Left renal cortex interstitium (tissue), 4 donors: ENCODE results near the gene KRT36. TPM values are rescaled to one million over a fixed set of nuclear protein-coding genes. Genes with fewer than 3 reads are reported as not detected.

Experiments
- DNase-seq, 4 donors: peaks; one replicate each; pipeline ENCODE4 v3.0.0-alpha.2; 2013; ENCODE audit warnings: low read depth in 4 of 4, low spot score in 2 of 4, missing footprints in 1 of 4
- polyA plus RNA-seq, 4 donors: library from polyadenylated mRNA; unstranded; fragments of 120-200 nt; gene quantifications; one replicate each; pipeline ENCODE4 v1.2.1, GENCODE V29; 2013; ENCODE audit not compliant: insufficient read length in 4 of 4

KRT36 gene
- polyA plus RNA-seq, 4 donors = not detected

DNA sequence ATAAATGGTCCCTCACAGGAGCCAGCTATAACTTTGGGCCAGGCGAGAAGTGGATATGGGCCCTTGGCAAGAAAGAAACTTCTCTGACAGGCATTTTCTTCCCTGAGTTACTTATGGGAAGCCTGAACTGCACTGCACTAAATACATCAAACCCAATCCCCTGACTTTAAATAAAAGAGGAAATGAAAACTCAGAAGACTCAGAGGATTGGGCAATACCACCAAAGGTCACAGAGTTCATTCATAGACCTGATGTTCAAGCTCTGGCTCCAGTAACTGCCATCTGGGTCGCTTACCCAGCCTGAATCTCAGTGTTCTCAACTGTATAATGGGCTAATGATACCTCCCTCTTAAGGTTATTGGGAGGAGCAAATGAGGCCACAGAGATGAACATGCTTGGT is 9.6 kb downstream of the KRT36 start:
- DNase-seq = no peak

GRCh38 chr17:41478237-41478636 is 11.5 kb downstream of the KRT36 start:
- no peak for DNase-seq

GRCh38 chr17:41476866-41477815 is 12.6 kb downstream of the KRT36 start:
- no peak for DNase-seq

DNA sequence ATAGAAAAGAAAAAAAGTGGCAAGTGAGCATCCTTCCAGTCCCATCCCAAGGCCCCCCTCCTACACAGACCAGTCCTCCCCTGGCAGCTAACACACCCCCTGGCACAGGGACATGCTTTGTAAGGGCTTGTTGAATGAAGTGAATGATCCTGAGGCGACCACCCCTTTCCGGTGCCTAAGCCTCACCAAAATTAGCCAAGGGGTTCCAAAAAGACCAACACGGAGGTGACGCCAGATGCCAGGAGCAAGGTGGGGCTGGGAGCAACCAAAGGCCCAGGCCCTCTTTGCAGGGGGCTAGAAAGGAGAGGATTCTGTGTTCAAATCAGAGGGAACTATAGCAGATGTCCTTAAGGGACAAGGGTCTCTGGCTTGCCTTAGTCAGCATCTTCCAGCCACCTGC is 14.3 kb downstream of the KRT36 start:
- DNase-seq = no peak

DNA sequence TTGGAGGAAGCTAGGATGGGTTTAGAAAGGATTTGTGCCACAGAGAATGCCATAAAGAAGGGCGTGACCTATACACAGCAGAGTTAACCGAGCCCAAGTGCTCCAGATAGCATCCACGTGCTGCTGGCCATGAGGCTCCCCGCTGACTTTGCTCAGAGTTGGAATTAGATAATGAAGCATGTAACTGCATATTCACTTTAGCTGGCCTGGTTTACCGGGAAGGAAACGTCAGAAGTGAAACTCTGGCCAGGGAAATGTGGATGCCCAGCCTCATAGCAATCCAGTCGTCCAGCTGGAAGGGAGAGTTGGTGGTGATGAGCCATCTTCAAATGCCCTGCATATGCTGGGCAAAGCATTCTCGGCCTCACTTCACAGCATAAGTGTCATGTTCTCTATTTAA is 14.8 kb downstream of the KRT36 start:
- DNase-seq = no peak

- no peak for DNase-seq
These were observed 21.4 kb downstream of the KRT36 start for GRCh38 chr17:41468346-41468745.

GRCh38 chr17:41467561-41467960 is 22.1 kb downstream of the KRT36 start:
- DNase-seq = no peak

DNA sequence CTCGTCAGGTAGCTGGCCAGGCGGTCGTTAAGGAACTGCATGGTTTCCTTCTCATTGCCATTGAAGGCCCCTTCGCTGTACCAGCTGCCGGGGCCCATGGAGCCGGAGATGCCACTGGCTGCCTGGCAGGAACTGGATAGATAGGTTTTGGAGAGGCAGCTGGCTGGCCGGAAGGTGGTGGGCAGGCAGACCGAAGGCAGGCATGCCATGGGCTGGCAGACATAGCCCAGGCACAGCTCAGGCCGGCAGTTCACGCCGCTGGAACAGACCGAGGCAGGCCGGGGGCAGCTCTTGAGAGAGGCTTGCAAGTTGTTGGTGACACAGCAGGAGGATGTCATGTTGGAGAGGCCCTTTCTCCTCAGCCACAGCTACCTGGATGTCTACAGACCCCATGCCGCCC is 22.7 kb downstream of the KRT36 start, which contains the start of gene KRT32:
Gene KRT32 (minus strand): TSS at position 399 of the 400 bp plus-strand sequence. CDS start 61 bp downstream, at position 338.
- no peak for DNase-seq

- no peak for DNase-seq
These were observed 25.0 kb downstream of the KRT36 start for GRCh38 chr17:41464682-41465081.

DNA sequence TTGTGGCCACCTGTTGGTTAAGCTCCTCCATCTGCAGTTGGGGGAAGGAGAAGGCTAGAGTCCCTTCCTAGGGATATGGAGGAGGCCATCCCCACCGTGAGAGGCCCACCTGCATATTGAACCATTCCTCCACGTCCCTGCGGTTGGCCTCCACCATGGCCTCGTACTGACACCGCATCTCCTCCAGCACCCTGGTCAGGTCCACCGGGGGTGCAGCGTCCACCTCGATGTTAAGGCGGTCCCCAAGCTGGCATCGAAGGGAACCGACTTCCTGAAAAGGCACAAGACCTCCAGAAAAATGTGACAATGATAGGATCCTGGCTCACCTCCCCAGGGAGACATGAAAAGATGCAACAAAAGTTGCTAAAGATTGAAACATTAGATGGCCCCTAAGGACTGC is 25.5 kb downstream of the KRT36 start:
- no peak for DNase-seq

DNA sequence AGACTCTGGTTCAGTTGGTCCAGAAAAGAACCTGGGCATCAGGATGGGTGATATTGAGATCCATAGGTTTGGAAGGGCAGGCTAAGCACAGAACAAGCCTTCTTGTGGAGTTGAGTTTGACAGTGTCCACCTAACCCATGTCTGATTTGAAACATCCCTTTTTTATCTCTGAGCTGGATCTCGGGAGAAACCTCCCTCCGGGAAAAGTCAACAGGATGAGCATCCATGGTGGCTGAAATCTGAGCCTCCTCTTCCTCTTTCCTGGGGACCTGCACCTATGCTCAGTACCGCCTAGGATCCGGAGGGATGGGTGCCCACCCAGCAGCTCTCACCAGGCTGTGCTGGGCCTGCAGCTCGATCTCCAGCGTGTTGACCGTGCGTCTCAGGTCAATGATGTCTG is 26.0 kb downstream of the KRT36 start:
- DNase-seq = no peak

GRCh38 chr17:41462705-41463104 is 27.0 kb downstream of the KRT36 start:
- DNase-seq = no peak

GRCh38 chr17:41457676-41458075 is 32.0 kb downstream of the KRT36 start:
- no peak for DNase-seq

DNA sequence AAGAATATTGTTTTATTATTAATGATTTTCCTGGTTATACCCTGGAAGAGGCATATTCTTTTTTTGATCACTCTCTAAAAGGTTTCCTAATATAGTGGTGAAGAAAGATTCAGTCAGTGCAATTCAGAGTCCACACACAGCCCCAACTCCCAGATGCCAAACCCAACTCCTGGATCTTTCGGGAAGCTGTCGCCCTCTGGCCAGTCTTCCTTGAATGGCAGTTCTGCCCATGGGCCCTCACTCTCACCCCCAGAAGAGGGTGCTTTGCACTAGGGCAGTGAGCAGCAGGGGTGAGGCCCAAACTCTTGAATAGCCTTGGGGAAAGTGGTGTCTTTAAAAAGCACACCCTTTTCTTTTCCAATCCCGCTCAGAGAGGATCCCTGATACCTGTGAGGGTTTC is 33.5 kb downstream of the KRT36 start:
- no peak for DNase-seq

DNA sequence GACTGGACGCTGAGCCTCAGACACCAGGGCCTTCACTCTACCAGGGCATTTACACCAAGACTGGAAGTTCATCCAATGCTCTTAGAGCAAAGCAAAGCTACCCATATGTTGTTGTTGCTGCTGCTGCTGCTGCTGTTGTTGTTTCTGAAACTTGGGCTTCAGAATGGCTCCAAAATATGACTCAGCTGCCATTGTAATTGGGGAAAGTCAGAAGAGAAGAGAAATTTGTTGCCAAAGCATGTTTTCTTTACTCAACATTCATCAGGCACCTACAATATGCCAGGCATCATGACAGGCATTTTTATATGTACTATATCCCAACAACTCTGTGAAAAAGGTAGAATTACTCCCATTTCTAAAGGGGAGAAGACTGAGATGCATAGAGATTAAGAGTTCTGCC is 34.5 kb downstream of the KRT36 start:
- no peak for DNase-seq

DNA sequence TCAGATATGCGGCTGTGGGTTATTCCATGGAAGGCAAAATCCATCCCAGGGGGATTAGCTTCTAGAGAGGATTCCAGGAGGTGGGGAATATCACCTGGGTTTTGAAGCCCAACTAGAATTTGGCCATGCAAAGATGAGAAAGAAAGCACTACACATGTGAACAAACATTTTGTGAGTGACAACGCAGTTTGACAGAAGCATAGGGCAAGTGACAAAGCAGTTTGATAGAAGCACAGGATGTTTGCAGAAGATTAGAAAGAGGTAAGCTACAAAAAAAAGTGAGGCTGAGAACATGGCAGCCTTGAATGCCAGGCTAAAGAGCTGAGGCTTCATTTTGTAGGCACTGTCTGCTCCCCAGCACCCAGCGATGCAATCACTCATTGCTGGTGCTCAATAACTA is 36.6 kb downstream of the KRT36 start:
- DNase-seq = no peak

GRCh38 chr17:41452281-41452680 is 37.4 kb downstream of the KRT36 start:
- no peak for DNase-seq

GRCh38 chr17:41451154-41451728 is 38.5 kb downstream of the KRT36 start:
- no peak for DNase-seq

DNA sequence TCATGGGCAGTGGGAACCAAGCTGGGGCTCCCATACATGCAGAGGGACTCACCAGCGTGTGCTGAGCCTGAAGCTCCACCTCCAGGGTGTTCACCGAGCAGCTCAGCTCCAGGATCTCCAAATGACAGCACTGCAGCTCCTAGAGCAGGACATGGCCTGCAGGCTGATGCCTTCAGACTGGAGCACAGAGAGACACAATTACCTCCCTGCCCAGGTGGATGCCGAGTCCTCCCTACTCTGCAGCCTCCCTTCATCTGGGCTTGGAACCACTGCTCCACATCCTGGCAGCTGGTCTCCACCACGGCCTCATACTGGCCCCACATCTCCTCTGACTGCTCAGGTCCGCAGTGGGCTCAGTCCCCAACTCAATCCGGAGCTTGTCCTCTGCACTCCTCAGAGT is 40.7 kb downstream of the KRT36 start:
- DNase-seq = no peak

GRCh38 chr17:41448506-41448905 is 41.2 kb downstream of the KRT36 start:
- no peak for DNase-seq

GRCh38 chr17:41446806-41447205 is 42.9 kb downstream of the KRT36 start:
- no peak for DNase-seq

GRCh38 chr17:41444640-41445039 is 45.1 kb downstream of the KRT36 start:
- no peak for DNase-seq
